Breast epithelium (tissue), 3 donors: ENCODE results near the gene NOL7.

Source experiments
- POLR2A ChIP-seq: fragments of 450-650 bp; IDR thresholded peaks from one replicate; pipeline ENCODE4 v1.6.1; 2016; ENCODE audit warnings: antibody characterized with exemption, mild to moderate bottlenecking, moderate library complexity
- TF ChIP-seq, protein P1 (sequence below), 3 donors: fragments of 450-650 bp; IDR thresholded peaks; one replicate each; pipeline ENCODE4 v1.5.1; 2016 to 2017; ENCODE audit warnings: antibody characterized with exemption in 3 of 3, mild to moderate bottlenecking in 3 of 3, moderate library complexity in 3 of 3

GRCh38 chr6:13654496-13654895 lies 39.4 kb downstream of the NOL7 start:
- TF ChIP-seq, protein P1, sequence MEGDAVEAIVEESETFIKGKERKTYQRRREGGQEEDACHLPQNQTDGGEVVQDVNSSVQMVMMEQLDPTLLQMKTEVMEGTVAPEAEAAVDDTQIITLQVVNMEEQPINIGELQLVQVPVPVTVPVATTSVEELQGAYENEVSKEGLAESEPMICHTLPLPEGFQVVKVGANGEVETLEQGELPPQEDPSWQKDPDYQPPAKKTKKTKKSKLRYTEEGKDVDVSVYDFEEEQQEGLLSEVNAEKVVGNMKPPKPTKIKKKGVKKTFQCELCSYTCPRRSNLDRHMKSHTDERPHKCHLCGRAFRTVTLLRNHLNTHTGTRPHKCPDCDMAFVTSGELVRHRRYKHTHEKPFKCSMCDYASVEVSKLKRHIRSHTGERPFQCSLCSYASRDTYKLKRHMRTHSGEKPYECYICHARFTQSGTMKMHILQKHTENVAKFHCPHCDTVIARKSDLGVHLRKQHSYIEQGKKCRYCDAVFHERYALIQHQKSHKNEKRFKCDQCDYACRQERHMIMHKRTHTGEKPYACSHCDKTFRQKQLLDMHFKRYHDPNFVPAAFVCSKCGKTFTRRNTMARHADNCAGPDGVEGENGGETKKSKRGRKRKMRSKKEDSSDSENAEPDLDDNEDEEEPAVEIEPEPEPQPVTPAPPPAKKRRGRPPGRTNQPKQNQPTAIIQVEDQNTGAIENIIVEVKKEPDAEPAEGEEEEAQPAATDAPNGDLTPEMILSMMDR (IDR thresholded peaks at IDR 0.05) = no peak
- no peak for TF ChIP-seq POLR2A
